GM18870 (cell line): ENCODE measurements around the gene TDRD7.

Experiments used
- ATAC-seq: cut with Tn5 transposase; IDR thresholded peaks from one replicate; pipeline ENCODE4 v1.9.1; 2021; ENCODE audit warnings: moderate library complexity; ENCODE audit not compliant: unreplicated experiment

The TDRD7 gene

GRCh38 chr9:97411789-97412625, at the start of gene TDRD7:
TDRD7 (plus strand) TSS chr9:97412096; CDS start chr9:97428466, 16,370 bp downstream.
- peak; percentile 32 for ATAC-seq

- peak; percentile 59 for ATAC-seq
These were observed 48.9 kb upstream of the TDRD7 start for GRCh38 chr9:97362777-97363545.

GRCh38 chr9:97363661-97364299, 48.1 kb upstream of the TDRD7 start:
- ATAC-seq: no peak

GRCh38 chr9:97364769-97365490, 47.0 kb upstream of the TDRD7 start:
- ATAC-seq: no peak

- ATAC-seq: no peak
These were observed 46.3 kb upstream of the TDRD7 start for GRCh38 chr9:97365634-97366033.

GRCh38 chr9:97366476-97366875, 45.4 kb upstream of the TDRD7 start:
- no peak for ATAC-seq

- no peak for ATAC-seq
These were observed 45.0 kb upstream of the TDRD7 start for GRCh38 chr9:97366889-97367288.

- ATAC-seq: no peak
These were observed 44.2 kb upstream of the TDRD7 start for GRCh38 chr9:97367729-97368128.

- ATAC-seq: no peak
These were observed 42.9 kb upstream of the TDRD7 start for GRCh38 chr9:97368964-97369363.

- no peak for ATAC-seq
These were observed 39.3 kb upstream of the TDRD7 start for GRCh38 chr9:97372580-97372979.

GRCh38 chr9:97373331-97373730, 38.6 kb upstream of the TDRD7 start:
- ATAC-seq: no peak

- no peak for ATAC-seq
These were observed 37.1 kb upstream of the TDRD7 start for GRCh38 chr9:97374811-97375210.

- no peak for ATAC-seq
These were observed 35.0 kb upstream of the TDRD7 start for GRCh38 chr9:97376902-97377301.

GRCh38 chr9:97382099-97382718, 29.7 kb upstream of the TDRD7 start:
- ATAC-seq: no peak

GRCh38 chr9:97384406-97385262, 27.3 kb upstream of the TDRD7 start:
- no peak for ATAC-seq

- ATAC-seq: no peak
These were observed 26.2 kb upstream of the TDRD7 start for GRCh38 chr9:97385626-97386264.

- no peak for ATAC-seq
These were observed 25.6 kb upstream of the TDRD7 start for GRCh38 chr9:97386265-97386633.

GRCh38 chr9:97386733-97387503, 25.0 kb upstream of the TDRD7 start:
- no peak for ATAC-seq
